CD4-positive, alpha-beta T cell treated with Interleukin-10 for 1 hour (primary cell): ENCODE results near the gene ETV3.
A peak's percentile ranks its signal among the peaks of the same experiment; 100 is the strongest.

Experiments
- DNase-seq: peaks from one replicate; pipeline ENCODE4 v3.0.0-alpha.2; 2020

Gene ETV3

GRCh38 chr1:157137408-157138219, 581 bp downstream of the ETV3 start:
- peak; percentile 38 for DNase-seq

- DNase-seq = no peak
These were observed 1.2 kb downstream of the ETV3 start for GRCh38 chr1:157137046-157137407.

GRCh38 chr1:157136133-157136532, 2.1 kb downstream of the ETV3 start:
- peak; percentile 28 for DNase-seq

GRCh38 chr1:157135646-157136045, 2.5 kb downstream of the ETV3 start:
- DNase-seq = no peak

- DNase-seq = no peak
These were observed 3.1 kb downstream of the ETV3 start for GRCh38 chr1:157135070-157135469.

- DNase-seq = no peak
These were observed 3.8 kb downstream of the ETV3 start for GRCh38 chr1:157134442-157134841.

GRCh38 chr1:157133426-157133825, 4.8 kb downstream of the ETV3 start:
- DNase-seq = peak; percentile 75

- no peak for DNase-seq
These were observed 5.5 kb downstream of the ETV3 start for GRCh38 chr1:157132616-157133167.

GRCh38 chr1:157132111-157132510, 6.1 kb downstream of the ETV3 start:
- no peak for DNase-seq

GRCh38 chr1:157131281-157131680, 6.9 kb downstream of the ETV3 start:
- DNase-seq = no peak

- DNase-seq = no peak
These were observed 13.3 kb downstream of the ETV3 start for GRCh38 chr1:157124855-157125254.

GRCh38 chr1:157119448-157119847, 18.7 kb downstream of the ETV3 start:
- DNase-seq = no peak

GRCh38 chr1:157119008-157119407, 19.2 kb downstream of the ETV3 start:
- DNase-seq = no peak

- DNase-seq = no peak
These were observed 20.6 kb downstream of the ETV3 start for GRCh38 chr1:157117527-157118057.

- DNase-seq = no peak
These were observed 21.5 kb downstream of the ETV3 start for GRCh38 chr1:157116737-157117103.

- DNase-seq = no peak
These were observed 22.1 kb downstream of the ETV3 start for GRCh38 chr1:157115851-157116736.

GRCh38 chr1:157115429-157115838, 22.8 kb downstream of the ETV3 start:
- DNase-seq = no peak

GRCh38 chr1:157114183-157115121, 23.7 kb downstream of the ETV3 start:
- no peak for DNase-seq

- DNase-seq = no peak
These were observed 24.6 kb downstream of the ETV3 start for GRCh38 chr1:157113631-157114030.

GRCh38 chr1:157113106-157113505, 25.1 kb downstream of the ETV3 start:
- DNase-seq = no peak

GRCh38 chr1:157112186-157112867, 25.9 kb downstream of the ETV3 start:
- DNase-seq = no peak
